Measurements from ENCODE around the gene SLC33A1. TPM values are rescaled to one million over a fixed set of nuclear protein-coding genes. Genes with fewer than 3 reads are reported as not detected.
"Not testable (repeated sequence)": the region's sequence is repeated elsewhere in the genome, so short reads cannot be mapped to it uniquely, and the experiment has no call there.

Gene SLC33A1
- total and polyA plus RNA-seq, 4 donors, result 13.8 to 75.2 (median 27.0) TPM

DNA sequence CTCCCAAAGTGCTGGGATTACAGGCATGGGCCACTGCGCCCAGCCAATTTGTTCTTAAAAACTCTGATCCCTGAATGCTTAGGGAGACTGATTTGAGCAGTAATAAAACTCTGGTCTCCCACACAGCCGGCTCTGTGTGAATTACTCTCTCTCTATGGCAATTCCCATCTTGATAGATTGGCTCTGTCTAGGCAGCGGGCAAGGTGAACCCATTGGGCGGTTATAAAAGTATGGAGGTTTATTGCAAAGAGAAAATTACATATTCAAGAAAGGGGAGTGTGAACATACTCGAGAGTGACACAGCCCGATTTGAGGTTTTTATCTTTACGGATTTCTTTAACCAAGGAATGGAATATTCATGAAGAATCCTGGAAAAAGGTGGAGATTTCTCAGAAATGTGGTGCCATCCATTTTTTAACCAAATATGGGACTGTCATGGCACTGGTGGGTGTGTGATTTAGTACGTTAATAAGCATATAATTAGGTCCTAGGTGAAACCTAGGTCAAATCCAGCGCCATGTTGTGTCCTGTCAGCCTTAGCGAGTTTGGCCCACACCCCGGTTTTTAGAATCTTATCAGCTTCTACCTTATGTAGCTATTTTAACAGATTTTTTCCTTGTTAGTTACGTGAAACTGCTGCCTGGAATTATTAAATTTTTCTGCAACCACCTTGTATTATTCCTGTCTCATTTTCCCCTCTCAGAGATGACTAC lies 9.0 kb upstream of the SLC33A1 start:
- Histone ChIP-seq H3K9me3 (ENCODE audit: control insufficient read depth in 4 of 4, low read length in 3 of 4) (no peaks in the 10 kb centered on the region), H3K36me3 (ENCODE audit: control insufficient read depth in 4 of 4, insufficient read depth in 3 of 4, low read depth in 1 of 4, low read length in 3 of 4) (no peaks in the 10 kb centered on the region), H3K27ac (ENCODE audit: low read depth in 1 of 2, low read length in 2 of 2) (no peak overlapping the region), H3K9ac (ENCODE audit: low read depth in 1 of 2, low read length in 2 of 2) (no peak overlapping the region), H3K4me1 (ENCODE audit: control insufficient read depth in 4 of 4, insufficient read depth in 4 of 4, low read length in 3 of 4) (no peaks in the 10 kb centered on the region), H3K4me3 (ENCODE audit: low read depth in 1 of 3, low read length in 3 of 3) (no peak overlapping the region), H3K27me3 (ENCODE audit: control insufficient read depth in 4 of 4, insufficient read depth in 4 of 4, low read length in 3 of 4) (no peaks in the 10 kb centered on the region)
- DNase-seq (ENCODE audit: low spot score), result no peak
- TF ChIP-seq RXRA (IDR thresholded peaks at IDR 0.05) (no peak), NR2F2 (IDR thresholded peaks at IDR 0.05) (no peak), FOXA2 (IDR thresholded peaks at IDR 0.05) (no peak), HNF4A (conservative IDR thresholded peaks at IDR 0.05) (no peak), JUND (IDR thresholded peaks at IDR 0.05) (no peak), SP1 (IDR thresholded peaks at IDR 0.05) (no peak), YY1 (IDR thresholded peaks at IDR 0.05) (no peak), GABPA (IDR thresholded peaks at IDR 0.05 in 1 of 2, conservative IDR thresholded peaks at IDR 0.05 in 1 of 2) (no peak), REST (IDR thresholded peaks at IDR 0.05) (no peak), TAF1 (conservative IDR thresholded peaks at IDR 0.05) (no peak), RAD21 (IDR thresholded peaks at IDR 0.05) (no peak), FOXA1 (IDR thresholded peaks at IDR 0.05) (no peak), EGR1 (IDR thresholded peaks at IDR 0.05; ENCODE audit: low read depth in 2 of 2) (no peak)
- TF ChIP-seq, protein P1, sequence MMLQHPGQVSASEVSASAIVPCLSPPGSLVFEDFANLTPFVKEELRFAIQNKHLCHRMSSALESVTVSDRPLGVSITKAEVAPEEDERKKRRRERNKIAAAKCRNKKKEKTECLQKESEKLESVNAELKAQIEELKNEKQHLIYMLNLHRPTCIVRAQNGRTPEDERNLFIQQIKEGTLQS (IDR thresholded peaks at IDR 0.05), result no peak
- TF ChIP-seq, protein P2, sequence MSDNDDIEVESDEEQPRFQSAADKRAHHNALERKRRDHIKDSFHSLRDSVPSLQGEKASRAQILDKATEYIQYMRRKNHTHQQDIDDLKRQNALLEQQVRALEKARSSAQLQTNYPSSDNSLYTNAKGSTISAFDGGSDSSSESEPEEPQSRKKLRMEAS (IDR thresholded peaks at IDR 0.05), result no peak
- TF ChIP-seq, protein P3, sequence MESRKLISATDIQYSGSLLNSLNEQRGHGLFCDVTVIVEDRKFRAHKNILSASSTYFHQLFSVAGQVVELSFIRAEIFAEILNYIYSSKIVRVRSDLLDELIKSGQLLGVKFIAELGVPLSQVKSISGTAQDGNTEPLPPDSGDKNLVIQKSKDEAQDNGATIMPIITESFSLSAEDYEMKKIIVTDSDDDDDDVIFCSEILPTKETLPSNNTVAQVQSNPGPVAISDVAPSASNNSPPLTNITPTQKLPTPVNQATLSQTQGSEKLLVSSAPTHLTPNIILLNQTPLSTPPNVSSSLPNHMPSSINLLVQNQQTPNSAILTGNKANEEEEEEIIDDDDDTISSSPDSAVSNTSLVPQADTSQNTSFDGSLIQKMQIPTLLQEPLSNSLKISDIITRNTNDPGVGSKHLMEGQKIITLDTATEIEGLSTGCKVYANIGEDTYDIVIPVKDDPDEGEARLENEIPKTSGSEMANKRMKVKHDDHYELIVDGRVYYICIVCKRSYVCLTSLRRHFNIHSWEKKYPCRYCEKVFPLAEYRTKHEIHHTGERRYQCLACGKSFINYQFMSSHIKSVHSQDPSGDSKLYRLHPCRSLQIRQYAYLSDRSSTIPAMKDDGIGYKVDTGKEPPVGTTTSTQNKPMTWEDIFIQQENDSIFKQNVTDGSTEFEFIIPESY (IDR thresholded peaks at IDR 0.05), result no peak
- TF ChIP-seq, protein P4, sequence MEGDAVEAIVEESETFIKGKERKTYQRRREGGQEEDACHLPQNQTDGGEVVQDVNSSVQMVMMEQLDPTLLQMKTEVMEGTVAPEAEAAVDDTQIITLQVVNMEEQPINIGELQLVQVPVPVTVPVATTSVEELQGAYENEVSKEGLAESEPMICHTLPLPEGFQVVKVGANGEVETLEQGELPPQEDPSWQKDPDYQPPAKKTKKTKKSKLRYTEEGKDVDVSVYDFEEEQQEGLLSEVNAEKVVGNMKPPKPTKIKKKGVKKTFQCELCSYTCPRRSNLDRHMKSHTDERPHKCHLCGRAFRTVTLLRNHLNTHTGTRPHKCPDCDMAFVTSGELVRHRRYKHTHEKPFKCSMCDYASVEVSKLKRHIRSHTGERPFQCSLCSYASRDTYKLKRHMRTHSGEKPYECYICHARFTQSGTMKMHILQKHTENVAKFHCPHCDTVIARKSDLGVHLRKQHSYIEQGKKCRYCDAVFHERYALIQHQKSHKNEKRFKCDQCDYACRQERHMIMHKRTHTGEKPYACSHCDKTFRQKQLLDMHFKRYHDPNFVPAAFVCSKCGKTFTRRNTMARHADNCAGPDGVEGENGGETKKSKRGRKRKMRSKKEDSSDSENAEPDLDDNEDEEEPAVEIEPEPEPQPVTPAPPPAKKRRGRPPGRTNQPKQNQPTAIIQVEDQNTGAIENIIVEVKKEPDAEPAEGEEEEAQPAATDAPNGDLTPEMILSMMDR (IDR thresholded peaks at IDR 0.05; ENCODE audit: low read depth, low read length, missing input control), result no peak
- 87% methylated on average over 12 of the region's 12 CpGs for WGBS

GRCh38 chr3:155862290-155862982 lies 8.2 kb upstream of the SLC33A1 start:
- 91% methylated on average over 12 of the region's 12 CpGs for WGBS
- not testable (repeated sequence) for H3K27ac ChIP-seq (ENCODE audit: low read depth in 1 of 2, low read length in 2 of 2); DNase-seq (ENCODE audit: low spot score)

More at GRCh38 chr3:155862290-155862982, 8.2 kb upstream of the SLC33A1 start:
- not testable (repeated sequence) for H3K4me1 ChIP-seq (ENCODE audit: control insufficient read depth in 4 of 4, insufficient read depth in 4 of 4, low read length in 3 of 4); H3K27me3 ChIP-seq (ENCODE audit: control insufficient read depth in 4 of 4, insufficient read depth in 4 of 4, low read length in 3 of 4); H3K36me3 ChIP-seq (ENCODE audit: control insufficient read depth in 4 of 4, insufficient read depth in 3 of 4, low read depth in 1 of 4, low read length in 3 of 4); H3K4me3 ChIP-seq (ENCODE audit: low read depth in 1 of 3, low read length in 3 of 3); H3K9me3 ChIP-seq (ENCODE audit: control insufficient read depth in 4 of 4, low read length in 3 of 4); H3K9ac ChIP-seq (ENCODE audit: low read depth in 1 of 2, low read length in 2 of 2)
